Measurements from ENCODE around the gene SEPTIN5.
"Not testable (repeated sequence)": the region's sequence is repeated elsewhere in the genome, so short reads cannot be mapped to it uniquely, and the experiment has no call there.

Gene SEPTIN5

DNA sequence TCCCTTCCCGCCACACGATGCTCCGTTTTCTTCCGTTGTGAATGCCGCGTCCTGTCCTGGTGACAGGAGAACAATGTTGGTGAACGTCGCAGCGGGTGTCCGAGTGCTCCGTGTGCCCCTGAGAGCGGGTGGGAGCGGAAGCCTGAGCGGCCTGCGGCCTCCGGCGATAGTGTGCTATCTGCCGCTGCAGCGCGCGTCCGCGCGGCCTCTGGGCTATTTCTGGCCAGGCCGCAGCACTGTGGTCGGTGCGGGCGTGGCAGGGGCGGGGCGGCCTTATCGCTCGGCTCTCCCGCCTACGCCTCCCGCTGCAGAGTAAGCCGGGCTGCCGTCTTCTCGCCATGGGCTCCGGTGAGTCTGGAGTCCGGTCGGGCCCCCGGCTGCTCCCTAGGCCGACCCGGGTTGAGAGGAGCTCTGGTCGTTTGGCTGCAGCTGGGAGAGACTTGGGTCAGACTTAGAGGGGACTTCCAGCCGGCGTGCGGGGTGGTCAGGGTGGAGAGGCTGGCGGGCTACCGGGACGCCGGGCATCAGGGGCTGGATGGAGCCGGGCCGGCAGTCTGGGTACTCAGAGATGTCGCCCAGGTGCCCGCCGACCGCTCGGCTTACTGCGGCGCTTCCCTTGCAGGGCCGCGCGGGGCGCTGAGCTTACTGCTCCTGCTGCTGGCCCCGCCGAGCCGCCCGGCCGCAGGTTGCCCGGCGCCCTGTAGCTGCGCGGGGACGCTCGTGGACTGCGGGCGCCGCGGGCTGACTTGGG lies 9.1 kb downstream of the SEPTIN5 start, which contains the start of gene GP1BB:
Gene GP1BB, plus strand, starts transcription at position 308 of the 751 bp plus-strand sequence. Its CDS starts 31 bp downstream, at position 339.
- DNase-seq (ENCODE audit: insufficient read length, low spot score): no peak
- TF ChIP-seq, protein P1, sequence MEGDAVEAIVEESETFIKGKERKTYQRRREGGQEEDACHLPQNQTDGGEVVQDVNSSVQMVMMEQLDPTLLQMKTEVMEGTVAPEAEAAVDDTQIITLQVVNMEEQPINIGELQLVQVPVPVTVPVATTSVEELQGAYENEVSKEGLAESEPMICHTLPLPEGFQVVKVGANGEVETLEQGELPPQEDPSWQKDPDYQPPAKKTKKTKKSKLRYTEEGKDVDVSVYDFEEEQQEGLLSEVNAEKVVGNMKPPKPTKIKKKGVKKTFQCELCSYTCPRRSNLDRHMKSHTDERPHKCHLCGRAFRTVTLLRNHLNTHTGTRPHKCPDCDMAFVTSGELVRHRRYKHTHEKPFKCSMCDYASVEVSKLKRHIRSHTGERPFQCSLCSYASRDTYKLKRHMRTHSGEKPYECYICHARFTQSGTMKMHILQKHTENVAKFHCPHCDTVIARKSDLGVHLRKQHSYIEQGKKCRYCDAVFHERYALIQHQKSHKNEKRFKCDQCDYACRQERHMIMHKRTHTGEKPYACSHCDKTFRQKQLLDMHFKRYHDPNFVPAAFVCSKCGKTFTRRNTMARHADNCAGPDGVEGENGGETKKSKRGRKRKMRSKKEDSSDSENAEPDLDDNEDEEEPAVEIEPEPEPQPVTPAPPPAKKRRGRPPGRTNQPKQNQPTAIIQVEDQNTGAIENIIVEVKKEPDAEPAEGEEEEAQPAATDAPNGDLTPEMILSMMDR (IDR thresholded peaks at IDR 0.05; ENCODE audit: insufficient read depth, missing control alignments): no peak
- FAIRE-seq: no peak

DNA sequence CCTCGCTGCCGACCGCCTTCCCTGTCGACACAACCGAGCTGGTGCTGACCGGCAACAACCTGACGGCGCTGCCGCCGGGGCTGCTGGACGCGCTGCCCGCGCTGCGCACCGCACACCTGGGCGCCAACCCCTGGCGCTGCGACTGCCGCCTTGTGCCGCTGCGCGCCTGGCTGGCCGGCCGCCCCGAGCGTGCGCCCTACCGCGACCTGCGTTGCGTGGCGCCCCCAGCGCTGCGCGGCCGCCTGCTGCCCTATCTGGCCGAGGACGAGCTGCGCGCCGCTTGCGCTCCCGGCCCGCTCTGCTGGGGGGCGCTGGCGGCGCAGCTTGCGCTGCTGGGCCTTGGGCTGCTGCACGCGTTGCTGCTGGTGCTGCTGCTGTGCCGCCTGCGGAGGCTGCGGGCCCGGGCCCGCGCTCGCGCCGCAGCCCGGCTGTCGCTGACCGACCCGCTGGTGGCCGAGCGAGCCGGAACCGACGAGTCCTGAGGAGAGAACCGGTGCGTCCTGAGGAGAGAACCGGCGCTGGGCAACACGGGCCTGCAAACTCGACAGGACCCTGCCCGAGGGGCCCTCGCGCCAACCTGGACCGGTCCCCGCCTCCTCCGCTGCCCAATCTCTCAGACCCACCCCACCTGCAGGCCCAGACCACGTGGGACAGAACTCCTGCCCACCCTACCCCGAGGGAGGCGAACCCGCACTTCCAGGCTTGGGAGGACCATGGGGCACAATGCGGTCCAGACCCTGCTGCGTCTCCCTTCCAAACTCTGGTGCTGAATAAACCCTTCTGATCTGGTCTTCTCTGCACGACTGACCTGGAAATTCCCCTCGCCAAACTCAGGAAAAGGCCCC lies 9.9 kb downstream of the SEPTIN5 start:
- DNase-seq (ENCODE audit: insufficient read length, low spot score): no peak
- FAIRE-seq: no peak

DNA sequence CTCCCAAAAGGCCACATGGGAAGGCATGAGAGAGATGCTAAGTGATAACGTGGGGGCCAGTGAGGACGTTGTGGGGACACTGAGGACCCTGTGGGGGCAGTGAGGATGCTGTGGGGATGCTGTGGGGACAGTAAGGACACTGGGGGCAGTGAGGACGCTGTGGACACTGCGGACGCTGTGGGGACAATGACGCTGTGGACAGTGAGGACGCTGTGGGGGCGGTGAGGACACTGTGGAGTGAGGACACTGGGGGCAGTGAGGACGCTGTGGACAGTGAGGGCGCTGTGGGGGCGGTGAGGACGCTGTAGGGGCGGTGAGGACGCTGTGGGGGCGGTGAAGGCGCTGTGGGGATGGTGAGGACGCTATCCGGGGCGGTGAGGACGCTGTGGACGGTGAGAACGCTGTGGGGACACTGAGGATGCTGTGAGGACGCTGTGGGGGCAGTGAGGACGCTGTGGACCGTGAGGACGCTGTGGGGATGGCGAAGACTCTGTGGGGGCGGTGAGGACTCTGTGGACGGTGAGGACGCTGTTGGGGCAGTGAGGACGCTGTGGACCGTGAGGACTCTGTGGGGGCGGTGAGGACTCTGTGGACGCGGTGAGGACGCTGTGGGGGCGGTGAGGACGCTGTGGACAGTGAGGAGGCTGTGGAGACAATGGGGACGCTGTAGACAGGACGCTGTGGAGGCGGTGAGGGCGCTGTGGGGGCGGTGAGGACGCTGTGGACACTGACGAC lies 10.8 kb downstream of the SEPTIN5 start:
- no peak for DNase-seq (ENCODE audit: insufficient read length, low spot score)
- TF ChIP-seq, protein P1 (IDR thresholded peaks at IDR 0.05; ENCODE audit: insufficient read depth, missing control alignments): no peak
- no peak for FAIRE-seq

More for the DNA sequence above, 9.9 kb downstream of the SEPTIN5 start:
- TF ChIP-seq, protein P1 (IDR thresholded peaks at IDR 0.05; ENCODE audit: insufficient read depth, missing control alignments): no peak

DNA sequence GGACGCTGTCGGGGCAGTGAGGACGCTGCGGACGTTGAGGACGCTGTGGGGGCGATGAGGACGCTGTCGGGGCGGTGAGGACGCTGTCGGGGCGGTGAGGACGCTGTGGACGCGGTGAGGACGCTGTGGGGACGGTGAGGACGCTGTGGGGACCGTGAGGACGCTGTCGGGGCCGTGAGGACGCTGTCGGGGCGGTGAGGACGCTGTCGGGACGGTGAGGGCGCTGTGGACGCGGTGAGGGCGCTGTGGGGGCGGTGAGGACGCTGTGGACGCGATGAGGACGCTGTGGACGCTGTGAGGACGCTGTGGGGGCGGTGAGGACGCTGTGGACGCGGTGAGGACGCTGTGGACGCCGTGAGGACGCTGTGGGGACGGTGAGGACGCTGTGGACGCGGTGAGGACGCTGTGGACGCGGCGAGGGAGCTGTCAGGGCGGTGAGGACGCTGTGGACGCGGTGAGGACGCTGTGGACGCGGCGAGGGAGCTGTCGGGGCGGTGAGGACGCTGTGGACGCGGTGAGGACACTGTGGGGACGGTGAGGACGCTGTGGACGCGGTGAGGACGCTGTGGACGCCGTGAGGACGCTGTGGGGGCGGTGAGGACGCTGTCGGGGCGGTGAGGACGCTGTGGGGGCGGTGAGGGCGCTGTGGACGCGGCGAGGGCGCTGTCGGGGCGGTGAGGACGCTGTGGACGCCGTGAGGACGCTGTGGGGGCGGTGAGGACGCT lies 11.9 kb downstream of the SEPTIN5 start:
- DNase-seq (ENCODE audit: insufficient read length, low spot score); FAIRE-seq: not testable (repeated sequence)

DNA sequence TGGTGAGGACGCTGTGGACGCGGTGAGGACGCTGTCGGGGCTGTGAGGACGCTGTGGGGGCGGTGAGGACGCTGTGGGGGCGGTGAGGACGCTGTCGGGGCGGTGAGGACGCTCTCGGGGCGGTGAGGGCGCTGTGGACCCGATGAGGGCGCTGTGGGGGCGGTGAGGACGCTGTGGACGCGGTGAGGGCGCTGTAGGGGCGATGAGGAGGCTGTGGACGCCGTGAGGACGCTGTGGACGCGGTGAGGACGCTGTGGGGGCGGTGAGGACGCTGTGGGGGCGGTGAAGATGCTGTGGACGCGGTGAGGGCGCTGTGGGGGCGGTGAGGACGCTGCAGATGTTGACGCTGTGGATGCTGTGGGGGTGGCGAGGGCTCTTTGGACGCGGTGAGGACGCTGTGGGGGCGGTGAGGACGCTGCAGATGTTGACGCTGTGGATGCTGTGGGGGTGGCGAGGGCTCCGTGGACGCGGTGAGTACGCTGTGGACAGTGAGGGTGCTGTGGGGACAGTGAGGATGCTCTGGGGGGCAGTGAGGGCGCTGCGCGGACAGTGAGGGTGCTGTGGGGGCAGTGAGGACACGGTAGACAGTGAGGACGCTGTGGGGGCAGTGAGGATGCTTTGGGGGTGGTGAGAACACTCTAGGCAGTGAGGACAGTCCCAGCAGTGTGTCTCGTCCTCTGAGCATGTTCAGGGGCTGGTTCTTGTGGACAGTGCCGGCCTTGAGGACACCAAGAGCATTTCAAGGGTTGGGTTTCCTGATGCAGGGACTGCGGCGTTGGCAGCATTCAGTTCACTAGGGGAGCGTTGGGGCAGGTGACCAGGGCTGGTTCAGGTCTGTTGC lies 13.2 kb downstream of the SEPTIN5 start:
- DNase-seq (ENCODE audit: insufficient read length, low spot score): no peak
- TF ChIP-seq, protein P1 (IDR thresholded peaks at IDR 0.05; ENCODE audit: insufficient read depth, missing control alignments): no peak
- FAIRE-seq: no peak

DNA sequence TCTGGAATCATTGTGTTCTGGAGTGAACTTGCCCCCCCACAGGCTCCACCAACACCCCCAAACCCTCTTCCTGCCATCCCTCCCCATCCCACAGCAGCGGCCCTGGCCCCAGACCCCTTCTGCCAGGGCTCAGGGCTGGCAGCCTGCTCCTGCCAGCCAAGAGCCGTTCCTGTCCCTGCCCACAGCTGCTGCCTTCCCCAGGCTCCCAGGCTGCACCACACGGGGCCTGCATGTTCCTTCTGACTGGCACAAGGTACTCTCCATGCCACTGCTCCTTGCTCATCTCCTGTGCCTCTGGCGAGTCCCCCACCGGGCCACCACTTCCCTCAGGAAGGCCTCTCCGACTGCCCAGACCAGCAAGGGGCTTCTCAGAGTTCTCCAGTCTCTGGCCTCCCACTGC lies 14.0 kb downstream of the SEPTIN5 start:
- FAIRE-seq: no peak
- no peak for DNase-seq (ENCODE audit: insufficient read length, low spot score)
- TF ChIP-seq, protein P1 (IDR thresholded peaks at IDR 0.05; ENCODE audit: insufficient read depth, missing control alignments): no peak

Measured in D721Med (cell line).